NCI-H345 treated with DMSO at 0.1 percent for 48 hours (cell line): ENCODE measurements around the gene RABL2A.
"Not testable (repeated sequence)": the region's sequence is repeated elsewhere in the genome, so short reads cannot be mapped to it uniquely, and the experiment has no call there.

Experiments used
- DNase-seq: peaks from one replicate; lab custom pipeline; 2025; ENCODE audit not compliant: unreplicated experiment; lab: John Stamatoyannopoulos, UW

Gene RABL2A

GRCh38 chr2:113677330-113677729, 50.3 kb downstream of the RABL2A start:
- no peak for DNase-seq

- DNase-seq: no peak
These were observed 52.4 kb downstream of the RABL2A start for GRCh38 chr2:113679457-113679856.

GRCh38 chr2:113685471-113685870, 58.4 kb downstream of the RABL2A start:
- no peak for DNase-seq

- DNase-seq: no peak
These were observed 59.5 kb downstream of the RABL2A start for GRCh38 chr2:113686537-113686936.

- DNase-seq: not testable (repeated sequence)
These were observed 63.8 kb downstream of the RABL2A start for GRCh38 chr2:113690871-113691270.
